ENCODE results near the gene THAP4. TPM values are rescaled to one million over a fixed set of nuclear protein-coding genes. Genes with fewer than 3 reads are reported as not detected.
A peak's percentile ranks its signal among the peaks of the same experiment; 100 is the strongest.

The THAP4 gene
- total and polyA plus RNA-seq, 2 of the 13 experiments (the other 11 are each of a cell fraction or from before 2014, with no cell fraction given), result 59.7 to 75.7 TPM

DNA sequence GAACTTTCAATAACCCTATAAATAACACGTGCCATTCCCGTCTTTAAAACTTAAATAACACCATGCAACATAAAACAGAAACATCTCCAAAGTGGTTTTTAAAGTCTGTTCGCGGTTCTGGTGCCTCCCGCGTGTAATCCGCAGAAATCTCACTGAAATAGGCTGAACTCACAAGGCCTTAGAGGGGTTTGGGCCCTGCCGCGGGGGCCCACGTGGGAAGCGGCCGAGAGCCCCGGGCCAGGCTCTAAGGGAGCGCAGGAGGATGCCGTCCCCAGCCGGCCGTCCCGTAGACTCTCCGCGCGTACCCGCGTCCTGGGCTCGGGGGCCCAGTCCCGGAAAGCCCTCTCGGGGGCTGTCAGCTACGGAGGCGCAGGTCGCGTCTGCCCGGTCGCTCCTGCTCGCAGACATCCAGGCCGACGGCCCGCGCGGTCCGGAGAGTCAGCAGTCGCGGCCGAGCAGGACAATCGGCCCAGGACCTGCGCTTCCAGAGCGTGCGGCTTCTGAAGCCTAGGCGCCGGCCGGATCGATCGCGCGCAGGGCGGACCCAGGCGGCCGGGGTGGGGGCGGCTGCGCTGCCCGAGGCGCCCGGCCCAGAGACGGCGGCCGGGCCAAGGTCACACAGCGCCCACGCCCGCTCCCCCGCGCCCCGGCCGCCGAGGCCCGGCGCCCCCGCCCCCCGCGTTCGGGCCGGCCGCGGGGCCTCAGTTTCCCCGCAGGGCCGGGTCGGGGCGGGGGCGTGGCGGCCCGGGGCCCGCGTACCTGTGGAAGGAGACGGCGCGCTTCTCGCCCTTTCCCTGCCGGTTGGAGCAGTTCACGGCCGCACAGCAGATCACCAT lies 558 bp downstream of the THAP4 start (continued):
- TF ChIP-seq, protein P1, sequence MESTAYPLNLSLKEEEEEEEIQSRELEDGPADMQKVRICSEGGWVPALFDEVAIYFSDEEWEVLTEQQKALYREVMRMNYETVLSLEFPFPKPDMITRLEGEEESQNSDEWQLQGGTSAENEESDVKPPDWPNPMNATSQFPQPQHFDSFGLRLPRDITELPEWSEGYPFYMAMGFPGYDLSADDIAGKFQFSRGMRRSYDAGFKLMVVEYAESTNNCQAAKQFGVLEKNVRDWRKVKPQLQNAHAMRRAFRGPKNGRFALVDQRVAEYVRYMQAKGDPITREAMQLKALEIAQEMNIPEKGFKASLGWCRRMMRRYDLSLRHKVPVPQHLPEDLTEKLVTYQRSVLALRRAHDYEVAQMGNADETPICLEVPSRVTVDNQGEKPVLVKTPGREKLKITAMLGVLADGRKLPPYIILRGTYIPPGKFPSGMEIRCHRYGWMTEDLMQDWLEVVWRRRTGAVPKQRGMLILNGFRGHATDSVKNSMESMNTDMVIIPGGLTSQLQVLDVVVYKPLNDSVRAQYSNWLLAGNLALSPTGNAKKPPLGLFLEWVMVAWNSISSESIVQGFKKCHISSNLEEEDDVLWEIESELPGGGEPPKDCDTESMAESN (CRISPR knock-in tag; conservative IDR thresholded peaks at IDR 0.05), result peak; percentile 69
- peak; percentile 94 for TF ChIP-seq ZNF768 (CRISPR knock-in tag; IDR thresholded peaks at IDR 0.05)
- no peak for TF ChIP-seq RCOR2 (CRISPR knock-in tag; IDR thresholded peaks at IDR 0.05)
- no peak for TF ChIP-seq ISX (CRISPR knock-in tag; conservative IDR thresholded peaks at IDR 0.05)
- TF ChIP-seq ZNF546 (CRISPR knock-in tag; conservative IDR thresholded peaks at IDR 0.05), result no peak
- TF ChIP-seq, protein P2, sequence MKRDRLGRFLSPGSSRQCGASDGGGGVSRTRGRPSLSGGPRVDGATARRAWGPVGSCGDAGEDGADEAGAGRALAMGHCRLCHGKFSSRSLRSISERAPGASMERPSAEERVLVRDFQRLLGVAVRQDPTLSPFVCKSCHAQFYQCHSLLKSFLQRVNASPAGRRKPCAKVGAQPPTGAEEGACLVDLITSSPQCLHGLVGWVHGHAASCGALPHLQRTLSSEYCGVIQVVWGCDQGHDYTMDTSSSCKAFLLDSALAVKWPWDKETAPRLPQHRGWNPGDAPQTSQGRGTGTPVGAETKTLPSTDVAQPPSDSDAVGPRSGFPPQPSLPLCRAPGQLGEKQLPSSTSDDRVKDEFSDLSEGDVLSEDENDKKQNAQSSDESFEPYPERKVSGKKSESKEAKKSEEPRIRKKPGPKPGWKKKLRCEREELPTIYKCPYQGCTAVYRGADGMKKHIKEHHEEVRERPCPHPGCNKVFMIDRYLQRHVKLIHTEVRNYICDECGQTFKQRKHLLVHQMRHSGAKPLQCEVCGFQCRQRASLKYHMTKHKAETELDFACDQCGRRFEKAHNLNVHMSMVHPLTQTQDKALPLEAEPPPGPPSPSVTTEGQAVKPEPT (CRISPR knock-in tag; IDR thresholded peaks at IDR 0.05; ENCODE audit: low read depth), result no peak
- TF ChIP-seq PPARG (CRISPR knock-in tag; conservative IDR thresholded peaks at IDR 0.05), result peak; percentile 57; the same call in 1 of the 2 replicates
- TF ChIP-seq, protein P3, sequence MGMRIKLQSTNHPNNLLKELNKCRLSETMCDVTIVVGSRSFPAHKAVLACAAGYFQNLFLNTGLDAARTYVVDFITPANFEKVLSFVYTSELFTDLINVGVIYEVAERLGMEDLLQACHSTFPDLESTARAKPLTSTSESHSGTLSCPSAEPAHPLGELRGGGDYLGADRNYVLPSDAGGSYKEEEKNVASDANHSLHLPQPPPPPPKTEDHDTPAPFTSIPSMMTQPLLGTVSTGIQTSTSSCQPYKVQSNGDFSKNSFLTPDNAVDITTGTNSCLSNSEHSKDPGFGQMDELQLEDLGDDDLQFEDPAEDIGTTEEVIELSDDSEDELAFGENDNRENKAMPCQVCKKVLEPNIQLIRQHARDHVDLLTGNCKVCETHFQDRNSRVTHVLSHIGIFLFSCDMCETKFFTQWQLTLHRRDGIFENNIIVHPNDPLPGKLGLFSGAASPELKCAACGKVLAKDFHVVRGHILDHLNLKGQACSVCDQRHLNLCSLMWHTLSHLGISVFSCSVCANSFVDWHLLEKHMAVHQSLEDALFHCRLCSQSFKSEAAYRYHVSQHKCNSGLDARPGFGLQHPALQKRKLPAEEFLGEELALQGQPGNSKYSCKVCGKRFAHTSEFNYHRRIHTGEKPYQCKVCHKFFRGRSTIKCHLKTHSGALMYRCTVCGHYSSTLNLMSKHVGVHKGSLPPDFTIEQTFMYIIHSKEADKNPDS (CRISPR knock-in tag; IDR thresholded peaks at IDR 0.05), result no peak
- TF ChIP-seq GZF1 (CRISPR knock-in tag; IDR thresholded peaks at IDR 0.05), result 0 out of 2 replicates have a peak, but pooled peaks have one; percentile 18
- TF ChIP-seq, protein P4, sequence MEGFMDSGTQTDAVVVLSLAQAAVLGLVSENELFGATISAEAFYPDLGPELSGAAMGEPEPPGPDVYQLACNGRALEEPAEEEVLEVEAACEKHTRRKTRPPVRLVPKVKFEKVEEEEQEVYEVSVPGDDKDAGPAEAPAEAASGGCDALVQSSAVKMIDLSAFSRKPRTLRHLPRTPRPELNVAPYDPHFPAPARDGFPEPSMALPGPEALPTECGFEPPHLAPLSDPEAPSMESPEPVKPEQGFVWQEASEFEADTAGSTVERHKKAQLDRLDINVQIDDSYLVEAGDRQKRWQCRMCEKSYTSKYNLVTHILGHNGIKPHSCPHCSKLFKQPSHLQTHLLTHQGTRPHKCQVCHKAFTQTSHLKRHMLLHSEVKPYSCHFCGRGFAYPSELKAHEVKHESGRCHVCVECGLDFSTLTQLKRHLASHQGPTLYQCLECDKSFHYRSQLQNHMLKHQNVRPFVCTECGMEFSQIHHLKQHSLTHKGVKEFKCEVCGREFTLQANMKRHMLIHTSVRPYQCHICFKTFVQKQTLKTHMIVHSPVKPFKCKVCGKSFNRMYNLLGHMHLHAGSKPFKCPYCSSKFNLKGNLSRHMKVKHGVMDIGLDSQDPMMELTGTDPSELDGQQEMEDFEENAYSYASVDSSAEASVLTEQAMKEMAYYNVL (CRISPR knock-in tag; IDR thresholded peaks at IDR 0.05; ENCODE audit: borderline replicate concordance), result 0 out of 2 replicates have a peak, but pooled peaks have one; percentile 42
- TF ChIP-seq ZNF33A (CRISPR knock-in tag; IDR thresholded peaks at IDR 0.05; ENCODE audit: borderline replicate concordance), result no peak
- no peak; the same call in 1 of the 2 replicates for TF ChIP-seq ZNF501 (CRISPR knock-in tag; IDR thresholded peaks at IDR 0.05)
- TF ChIP-seq HOXA3 (CRISPR knock-in tag; IDR thresholded peaks at IDR 0.05), result peak; percentile 77
- no peak for TF ChIP-seq ZNF878 (CRISPR knock-in tag; IDR thresholded peaks at IDR 0.05)
- TF ChIP-seq, protein P5, sequence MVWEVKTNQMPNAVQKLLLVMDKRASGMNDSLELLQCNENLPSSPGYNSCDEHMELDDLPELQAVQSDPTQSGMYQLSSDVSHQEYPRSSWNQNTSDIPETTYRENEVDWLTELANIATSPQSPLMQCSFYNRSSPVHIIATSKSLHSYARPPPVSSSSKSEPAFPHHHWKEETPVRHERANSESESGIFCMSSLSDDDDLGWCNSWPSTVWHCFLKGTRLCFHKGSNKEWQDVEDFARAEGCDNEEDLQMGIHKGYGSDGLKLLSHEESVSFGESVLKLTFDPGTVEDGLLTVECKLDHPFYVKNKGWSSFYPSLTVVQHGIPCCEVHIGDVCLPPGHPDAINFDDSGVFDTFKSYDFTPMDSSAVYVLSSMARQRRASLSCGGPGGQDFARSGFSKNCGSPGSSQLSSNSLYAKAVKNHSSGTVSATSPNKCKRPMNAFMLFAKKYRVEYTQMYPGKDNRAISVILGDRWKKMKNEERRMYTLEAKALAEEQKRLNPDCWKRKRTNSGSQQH (CRISPR knock-in tag; IDR thresholded peaks at IDR 0.05; ENCODE audit: low read depth), result peak; percentile 62; the same call in 1 of the 2 replicates
- TF ChIP-seq FOXA1 (IDR thresholded peaks at IDR 0.05), result no peak
- 0 out of 2 replicates have a peak, but pooled peaks have one; percentile 4 for TF ChIP-seq FOXA1 (CRISPR knock-in tag; IDR thresholded peaks at IDR 0.05)
- TF ChIP-seq LCORL (IDR thresholded peaks at IDR 0.05), result no peak
- TF ChIP-seq LCORL (CRISPR knock-in tag; IDR thresholded peaks at IDR 0.05), result peak; percentile 50; the same call in 1 of the 2 replicates
- peak; percentile 71 for TF ChIP-seq GABPB1 (CRISPR knock-in tag; IDR thresholded peaks at IDR 0.05)
- TF ChIP-seq ESRRA (CRISPR knock-in tag; IDR thresholded peaks at IDR 0.05; ENCODE audit: low read depth), result no peak
